ENCODE results near the gene PIEZO2. TPM values are rescaled to one million over a fixed set of nuclear protein-coding genes. Genes with fewer than 3 reads are reported as not detected.

The PIEZO2 gene
- total and polyA plus RNA-seq, 2 experiments from 2014 or later, result 24.5 to 70.8 TPM

DNA sequence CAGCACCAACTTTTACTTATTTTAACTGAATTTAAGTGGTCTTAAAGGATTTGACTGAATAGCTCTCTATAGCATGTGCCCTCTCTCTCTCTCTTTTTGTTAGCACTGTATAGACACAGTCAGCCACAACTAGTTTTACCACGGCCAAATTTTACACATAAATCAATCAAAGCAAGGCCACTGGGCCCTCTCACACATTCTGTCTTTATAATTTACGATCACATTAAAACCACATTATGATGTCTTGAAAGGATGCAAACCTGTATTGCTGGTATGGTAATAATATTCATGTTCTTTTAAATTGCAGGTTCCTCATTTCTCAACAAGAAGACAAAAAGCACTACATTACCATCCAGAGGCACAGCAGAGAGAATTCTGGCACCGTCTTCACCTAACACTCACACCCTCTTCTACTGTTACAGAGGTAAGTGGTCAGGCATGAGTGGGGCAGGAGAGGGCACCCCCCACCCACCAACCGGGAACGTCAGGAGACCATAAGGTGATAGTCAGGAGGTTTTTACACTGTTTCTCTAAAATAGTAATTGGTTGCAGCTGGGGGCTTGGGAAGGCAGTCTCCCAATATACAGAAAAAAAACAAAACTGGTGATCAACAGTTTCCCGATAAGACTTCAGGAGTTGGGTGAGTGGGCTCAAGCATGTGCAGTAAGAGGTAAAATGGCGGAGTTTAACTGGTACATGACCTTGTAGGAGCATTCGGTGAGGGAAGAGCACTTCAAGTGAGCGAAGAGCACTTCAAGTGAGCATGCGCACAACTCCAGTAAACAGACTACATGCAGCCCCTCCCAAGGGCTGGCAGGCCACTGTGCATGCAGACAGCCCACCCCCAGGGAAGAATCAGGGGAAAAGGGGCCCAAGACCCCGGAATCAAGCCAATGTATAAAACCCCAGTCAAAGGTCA, 296.7 kb downstream of the PIEZO2 start:
- peak overlapping the region; percentile 15 for H3K27ac ChIP-seq
- H3K9me2 ChIP-seq (replicated peaks; ENCODE audit: insufficient read depth), result no peaks in the 10 kb centered on the region
- H3K27me3 ChIP-seq, result no peaks in the 10 kb centered on the region
- H4K20me1 ChIP-seq (ENCODE audit: insufficient read depth, poor library complexity, severe bottlenecking), result no peaks in the 10 kb centered on the region
- H3K4me1 ChIP-seq (ENCODE audit: insufficient read depth), result peaks cover 29% of the 10 kb centered on the region
- DNase-seq (ENCODE audit: low spot score), result no peak
- no peaks in the 10 kb centered on the region for H3K9me3 ChIP-seq (ENCODE audit: low read depth)
- no peaks in the 10 kb centered on the region for H3K36me3 ChIP-seq (replicated peaks; ENCODE audit: insufficient read depth, low read depth)
- no peak overlapping the region for H2AFZ ChIP-seq
- no peak overlapping the region for H3K4me2 ChIP-seq
- TF ChIP-seq, protein P1, sequence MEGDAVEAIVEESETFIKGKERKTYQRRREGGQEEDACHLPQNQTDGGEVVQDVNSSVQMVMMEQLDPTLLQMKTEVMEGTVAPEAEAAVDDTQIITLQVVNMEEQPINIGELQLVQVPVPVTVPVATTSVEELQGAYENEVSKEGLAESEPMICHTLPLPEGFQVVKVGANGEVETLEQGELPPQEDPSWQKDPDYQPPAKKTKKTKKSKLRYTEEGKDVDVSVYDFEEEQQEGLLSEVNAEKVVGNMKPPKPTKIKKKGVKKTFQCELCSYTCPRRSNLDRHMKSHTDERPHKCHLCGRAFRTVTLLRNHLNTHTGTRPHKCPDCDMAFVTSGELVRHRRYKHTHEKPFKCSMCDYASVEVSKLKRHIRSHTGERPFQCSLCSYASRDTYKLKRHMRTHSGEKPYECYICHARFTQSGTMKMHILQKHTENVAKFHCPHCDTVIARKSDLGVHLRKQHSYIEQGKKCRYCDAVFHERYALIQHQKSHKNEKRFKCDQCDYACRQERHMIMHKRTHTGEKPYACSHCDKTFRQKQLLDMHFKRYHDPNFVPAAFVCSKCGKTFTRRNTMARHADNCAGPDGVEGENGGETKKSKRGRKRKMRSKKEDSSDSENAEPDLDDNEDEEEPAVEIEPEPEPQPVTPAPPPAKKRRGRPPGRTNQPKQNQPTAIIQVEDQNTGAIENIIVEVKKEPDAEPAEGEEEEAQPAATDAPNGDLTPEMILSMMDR (IDR thresholded peaks at IDR 0.05; ENCODE audit: poor library complexity), result no peak
- WGBS (ENCODE audit: low lambda C conversion rate, missing lambda C conversion rate), result 77% methylated on average over 11 of the region's 11 CpGs
- no peak overlapping the region for H3K4me3 ChIP-seq
- H3K79me2 ChIP-seq, result no peaks in the 10 kb centered on the region

DNA sequence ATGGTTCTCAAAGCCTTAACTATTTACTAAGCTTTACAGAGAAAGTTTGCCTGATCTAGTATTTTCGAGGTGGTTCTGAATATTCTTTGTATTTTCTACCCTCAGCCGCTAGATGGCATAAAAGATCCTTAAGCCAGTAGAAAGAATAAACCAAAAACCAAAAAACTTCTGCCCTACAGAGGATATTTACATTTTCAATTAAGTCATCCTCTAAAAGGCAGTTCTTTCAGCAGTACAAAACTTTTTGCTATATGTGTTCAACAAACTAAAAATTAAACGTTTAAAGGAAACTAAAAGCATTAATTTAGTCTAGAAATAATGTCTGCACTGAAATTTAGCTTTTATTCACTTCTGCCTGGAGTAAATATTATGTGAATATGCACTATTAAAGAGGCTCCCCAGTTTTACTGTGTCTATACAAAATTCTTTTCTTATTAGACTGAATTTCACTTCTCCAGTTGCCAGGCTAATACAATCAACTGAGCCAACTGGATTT, 297.5 kb downstream of the PIEZO2 start:
- Histone ChIP-seq H2AFZ (no peak overlapping the region), H3K79me2 (no peaks in the 10 kb centered on the region), H3K9me3 (ENCODE audit: low read depth) (no peaks in the 10 kb centered on the region), H3K27me3 (no peaks in the 10 kb centered on the region), H3K4me3 (no peak overlapping the region), H3K36me3 (replicated peaks; ENCODE audit: insufficient read depth, low read depth) (no peaks in the 10 kb centered on the region), H3K4me2 (no peak overlapping the region), H4K20me1 (ENCODE audit: insufficient read depth, poor library complexity, severe bottlenecking) (no peaks in the 10 kb centered on the region), H3K9me2 (replicated peaks; ENCODE audit: insufficient read depth) (no peaks in the 10 kb centered on the region), H3K27ac (peak overlapping the region; percentile 15), H3K4me1 (ENCODE audit: insufficient read depth) (peaks cover 31% of the 10 kb centered on the region)
- TF ChIP-seq, protein P1 (IDR thresholded peaks at IDR 0.05; ENCODE audit: poor library complexity), result peak; percentile 81
- no peak for TF ChIP-seq EZH2 (IDR thresholded peaks at IDR 0.05; ENCODE audit: borderline replicate concordance)
- TF ChIP-seq EZH2phosphoT487 (IDR thresholded peaks at IDR 0.05; ENCODE audit: low read depth, severe bottlenecking, unreplicated experiment), result no peak
- 0% methylated on average over 3 of the region's 3 CpGs for WGBS (ENCODE audit: low lambda C conversion rate, missing lambda C conversion rate)
- DNase-seq (ENCODE audit: low spot score), result peak; percentile 79

DNA sequence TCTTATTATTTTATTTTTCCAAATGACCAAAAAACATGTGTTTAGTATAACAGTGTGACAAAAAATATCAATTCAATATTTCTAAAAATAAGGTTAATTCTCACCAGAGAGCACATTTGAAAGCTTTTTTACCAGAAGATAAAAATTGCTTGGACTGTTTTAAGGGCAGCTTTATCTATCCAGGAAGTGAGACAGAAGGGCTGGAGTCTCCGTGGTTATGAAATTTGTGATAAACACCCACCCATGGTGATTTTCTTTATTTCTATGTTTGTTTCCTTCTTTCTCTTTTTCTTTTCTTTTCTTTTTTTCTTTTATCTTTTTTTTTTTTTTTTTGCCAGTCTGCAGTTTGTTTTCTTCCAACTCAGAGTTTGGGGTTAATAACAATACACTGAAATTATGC, 298.5 kb downstream of the PIEZO2 start:
- H3K27me3 ChIP-seq, result no peaks in the 10 kb centered on the region
- H3K27ac ChIP-seq, result peak overlapping the region; percentile 10
- no peak for DNase-seq (ENCODE audit: low spot score)
- no peaks in the 10 kb centered on the region for H3K36me3 ChIP-seq (replicated peaks; ENCODE audit: insufficient read depth, low read depth)
- H3K4me3 ChIP-seq, result no peak overlapping the region
- 13% methylated on average over 1 of the region's 1 CpG for WGBS (ENCODE audit: low lambda C conversion rate, missing lambda C conversion rate)
- H3K79me2 ChIP-seq, result no peaks in the 10 kb centered on the region
- no peak overlapping the region for H2AFZ ChIP-seq
- H3K4me2 ChIP-seq, result no peak overlapping the region
- H3K9me3 ChIP-seq (ENCODE audit: low read depth), result no peaks in the 10 kb centered on the region
- TF ChIP-seq EZH2phosphoT487 (IDR thresholded peaks at IDR 0.05; ENCODE audit: low read depth, severe bottlenecking, unreplicated experiment) (no peak), EZH2 (IDR thresholded peaks at IDR 0.05; ENCODE audit: borderline replicate concordance) (no peak)
- TF ChIP-seq, protein P1 (IDR thresholded peaks at IDR 0.05; ENCODE audit: poor library complexity), result no peak
- peaks cover 31% of the 10 kb centered on the region for H3K4me1 ChIP-seq (ENCODE audit: insufficient read depth)
- H3K9me2 ChIP-seq (replicated peaks; ENCODE audit: insufficient read depth), result no peaks in the 10 kb centered on the region
- no peaks in the 10 kb centered on the region for H4K20me1 ChIP-seq (ENCODE audit: insufficient read depth, poor library complexity, severe bottlenecking)

All from hepatocyte (in vitro differentiated cells).